ENCODE data around the gene FBXW11. TPM values are rescaled to one million over a fixed set of nuclear protein-coding genes. Genes with fewer than 3 reads are reported as not detected.

The FBXW11 gene
- total RNA-seq, 4 donors from 2014 or later: 40.7 to 76.7 (median 49.1) TPM

DNA sequence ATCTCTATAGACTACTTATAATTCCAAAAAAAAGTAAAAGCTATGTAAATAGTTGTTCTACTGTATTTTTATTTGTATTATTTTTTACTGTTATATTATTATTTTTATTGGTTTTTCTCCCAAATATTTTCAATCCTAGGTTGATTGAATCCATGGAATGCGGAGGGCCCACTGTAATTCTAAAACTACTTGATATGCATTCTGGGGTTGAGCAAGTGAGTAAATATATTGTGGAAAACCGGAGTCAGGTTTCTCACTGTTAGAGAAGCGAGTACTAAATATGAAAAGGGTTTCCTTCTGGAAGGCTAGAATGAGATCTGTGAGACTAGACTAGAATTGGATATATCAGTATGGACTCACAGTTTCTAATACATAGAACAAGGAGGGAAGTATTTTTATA lies 66.5 kb downstream of the FBXW11 start:
- Histone ChIP-seq H3K27ac (peak overlapping the region in 1 of 4 donors; percentile 8), H3K27me3 (no peaks in the 10 kb centered on the region), H3K36me3 (no peaks in the 10 kb centered on the region), H3K4me3 (no peak overlapping the region), H3K4me1 (peaks cover 0 to 12% (median 1%) of the 10 kb centered on the region in 4 donors), H3K9me3 (peaks cover 0 to 1% (median 0%) of the 10 kb centered on the region in 4 donors)
- no peak for DNase-seq
- TF ChIP-seq, protein P1, sequence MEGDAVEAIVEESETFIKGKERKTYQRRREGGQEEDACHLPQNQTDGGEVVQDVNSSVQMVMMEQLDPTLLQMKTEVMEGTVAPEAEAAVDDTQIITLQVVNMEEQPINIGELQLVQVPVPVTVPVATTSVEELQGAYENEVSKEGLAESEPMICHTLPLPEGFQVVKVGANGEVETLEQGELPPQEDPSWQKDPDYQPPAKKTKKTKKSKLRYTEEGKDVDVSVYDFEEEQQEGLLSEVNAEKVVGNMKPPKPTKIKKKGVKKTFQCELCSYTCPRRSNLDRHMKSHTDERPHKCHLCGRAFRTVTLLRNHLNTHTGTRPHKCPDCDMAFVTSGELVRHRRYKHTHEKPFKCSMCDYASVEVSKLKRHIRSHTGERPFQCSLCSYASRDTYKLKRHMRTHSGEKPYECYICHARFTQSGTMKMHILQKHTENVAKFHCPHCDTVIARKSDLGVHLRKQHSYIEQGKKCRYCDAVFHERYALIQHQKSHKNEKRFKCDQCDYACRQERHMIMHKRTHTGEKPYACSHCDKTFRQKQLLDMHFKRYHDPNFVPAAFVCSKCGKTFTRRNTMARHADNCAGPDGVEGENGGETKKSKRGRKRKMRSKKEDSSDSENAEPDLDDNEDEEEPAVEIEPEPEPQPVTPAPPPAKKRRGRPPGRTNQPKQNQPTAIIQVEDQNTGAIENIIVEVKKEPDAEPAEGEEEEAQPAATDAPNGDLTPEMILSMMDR (IDR thresholded peaks at IDR 0.05): no peak
- no peak for TF ChIP-seq POLR2A (IDR thresholded peaks at IDR 0.05)

DNA sequence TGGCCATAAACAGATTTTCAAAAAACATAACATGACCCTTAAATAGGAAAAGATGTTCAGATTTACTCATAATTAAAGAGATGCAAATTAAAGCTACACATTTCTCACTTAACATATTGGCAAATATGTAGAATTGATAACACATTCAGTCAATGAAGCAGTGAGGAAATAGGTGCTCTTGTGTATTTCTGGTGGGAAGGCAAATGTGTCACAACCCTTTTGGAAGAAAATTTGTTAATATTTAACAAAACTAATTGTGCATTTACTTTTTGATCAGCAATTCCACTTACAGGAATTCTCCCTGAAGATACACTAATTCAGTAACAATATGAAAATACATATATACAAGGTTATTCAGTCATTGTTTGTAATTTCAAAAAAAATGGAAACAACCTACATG lies 68.1 kb downstream of the FBXW11 start:
- Histone ChIP-seq H3K27ac (no peak overlapping the region), H3K27me3 (no peaks in the 10 kb centered on the region), H3K9me3 (peaks cover 0 to 4% (median 0%) of the 10 kb centered on the region in 4 donors), H3K36me3 (no peaks in the 10 kb centered on the region), H3K4me3 (no peak overlapping the region), H3K4me1 (peaks cover 0 to 9% (median 1%) of the 10 kb centered on the region in 4 donors)
- no peak for TF ChIP-seq POLR2A (IDR thresholded peaks at IDR 0.05)
- TF ChIP-seq, protein P1 (IDR thresholded peaks at IDR 0.05): no peak
- no peak for DNase-seq

DNA sequence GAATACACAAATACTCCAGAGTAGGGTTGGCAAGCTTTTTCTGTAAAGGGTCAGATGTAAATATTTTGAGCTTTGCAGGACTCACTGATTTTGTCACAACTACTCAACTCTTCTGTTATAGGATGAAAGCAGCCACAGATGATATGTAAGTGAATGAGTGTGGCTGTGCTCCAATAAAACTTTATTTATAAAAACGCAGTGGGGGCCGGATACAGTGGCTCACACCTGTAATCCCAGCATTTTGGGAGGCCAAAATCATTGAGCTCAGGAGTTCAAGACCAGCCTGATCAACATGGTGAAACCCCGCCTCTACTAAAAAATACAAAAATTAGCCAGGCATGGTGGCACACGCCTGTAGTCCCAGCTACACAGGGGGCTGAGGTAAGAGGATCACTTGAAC lies 69.1 kb downstream of the FBXW11 start:
- no peaks in the 10 kb centered on the region for H3K36me3 ChIP-seq
- DNase-seq: no peak
- TF ChIP-seq, protein P1 (IDR thresholded peaks at IDR 0.05): no peak
- no peak for TF ChIP-seq POLR2A (IDR thresholded peaks at IDR 0.05)
- H3K4me3 ChIP-seq: no peak overlapping the region
- no peaks in the 10 kb centered on the region for H3K27me3 ChIP-seq
- no peak overlapping the region for H3K27ac ChIP-seq
- peaks cover 0 to 1% (median under 1%) of the 10 kb centered on the region in 4 donors for H3K4me1 ChIP-seq
- H3K9me3 ChIP-seq: peaks cover 0 to 4% (median 0%) of the 10 kb centered on the region in 4 donors

DNA sequence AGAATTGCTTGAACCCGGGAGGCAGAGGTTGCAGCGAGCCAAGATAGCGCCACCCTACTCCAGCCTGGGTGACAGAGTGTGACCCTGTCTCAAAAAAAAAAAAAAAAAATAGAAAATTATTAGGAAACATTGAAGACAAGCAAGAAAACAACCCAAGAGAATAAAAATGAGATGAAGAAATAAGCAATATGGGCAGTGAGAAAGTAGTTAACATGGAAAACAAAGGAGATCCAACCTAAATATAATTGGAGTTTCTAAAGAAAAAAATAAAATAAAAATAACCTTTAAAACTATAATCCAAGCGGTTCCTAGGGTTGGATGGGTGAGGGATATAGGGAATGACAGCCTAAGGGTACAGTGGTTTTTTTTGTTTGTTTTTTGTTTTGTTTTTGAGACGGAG lies 71.9 kb downstream of the FBXW11 start:
- no peaks in the 10 kb centered on the region for H3K27me3 ChIP-seq
- H3K36me3 ChIP-seq: no peaks in the 10 kb centered on the region
- no peak overlapping the region for H3K27ac ChIP-seq
- TF ChIP-seq, protein P1 (IDR thresholded peaks at IDR 0.05): no peak
- TF ChIP-seq POLR2A (IDR thresholded peaks at IDR 0.05): no peak
- H3K4me3 ChIP-seq: no peak overlapping the region
- DNase-seq: no peak
- no peaks in the 10 kb centered on the region for H3K4me1 ChIP-seq
- H3K9me3 ChIP-seq: peaks cover 0 to 4% (median 0%) of the 10 kb centered on the region in 4 donors

DNA sequence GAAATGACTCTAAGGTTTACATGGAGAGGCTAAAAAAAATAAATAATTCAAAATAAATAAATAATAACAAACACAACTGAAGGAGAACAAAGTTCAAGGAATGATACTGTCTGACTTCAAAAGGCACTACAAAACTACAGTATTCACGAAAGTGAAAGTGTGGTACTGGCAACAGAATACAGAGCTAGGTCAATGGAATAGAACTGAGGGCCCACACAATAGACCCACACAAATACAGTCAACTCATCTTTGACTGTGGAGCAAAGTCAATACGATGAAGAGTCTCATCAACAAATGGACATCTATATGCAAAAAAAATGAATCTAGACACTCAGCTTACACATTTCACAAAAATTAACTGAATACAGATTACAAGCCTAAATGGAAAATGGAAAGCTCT lies 75.3 kb downstream of the FBXW11 start:
- H3K27ac ChIP-seq: no peak overlapping the region
- H3K36me3 ChIP-seq: no peaks in the 10 kb centered on the region
- peaks cover 0 to 4% (median 0%) of the 10 kb centered on the region in 4 donors for H3K9me3 ChIP-seq
- no peak for TF ChIP-seq POLR2A (IDR thresholded peaks at IDR 0.05)
- TF ChIP-seq, protein P1 (IDR thresholded peaks at IDR 0.05): no peak
- H3K4me3 ChIP-seq: no peak overlapping the region
- H3K4me1 ChIP-seq: peaks cover 0 to 4% (median 0%) of the 10 kb centered on the region in 4 donors
- DNase-seq: no peak
- no peaks in the 10 kb centered on the region for H3K27me3 ChIP-seq
